HG03139 (cell line): ENCODE data around the gene TBX21.
"Not testable (repeated sequence)": the region's sequence is repeated elsewhere in the genome, so short reads cannot be mapped to it uniquely, and the experiment has no call there.

Experiments used
- ATAC-seq: cut with Tn5 transposase; IDR thresholded peaks from one replicate; pipeline ENCODE4 v1.9.1; 2021; ENCODE audit not compliant: unreplicated experiment

The TBX21 gene

DNA sequence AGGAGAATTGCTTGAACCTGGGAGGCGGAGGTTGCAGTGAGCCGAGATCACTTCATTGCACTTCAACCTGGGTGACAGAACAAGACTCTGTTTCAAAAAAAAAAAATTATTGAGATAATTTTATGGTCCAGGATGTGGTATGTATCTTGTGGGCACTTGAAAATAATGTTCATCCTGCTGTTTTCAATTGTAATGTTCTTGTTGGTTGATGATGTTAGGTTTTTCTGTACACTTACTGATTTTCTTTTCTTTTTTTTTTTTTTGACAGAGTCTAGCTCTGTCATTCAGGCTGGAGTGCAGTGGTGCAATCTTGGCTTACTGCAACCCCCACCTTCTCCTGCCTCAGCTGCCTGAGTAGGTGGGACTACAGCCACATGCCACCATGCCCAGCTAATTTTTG is 29.7 kb downstream of the TBX21 start:
- no peak for ATAC-seq

DNA sequence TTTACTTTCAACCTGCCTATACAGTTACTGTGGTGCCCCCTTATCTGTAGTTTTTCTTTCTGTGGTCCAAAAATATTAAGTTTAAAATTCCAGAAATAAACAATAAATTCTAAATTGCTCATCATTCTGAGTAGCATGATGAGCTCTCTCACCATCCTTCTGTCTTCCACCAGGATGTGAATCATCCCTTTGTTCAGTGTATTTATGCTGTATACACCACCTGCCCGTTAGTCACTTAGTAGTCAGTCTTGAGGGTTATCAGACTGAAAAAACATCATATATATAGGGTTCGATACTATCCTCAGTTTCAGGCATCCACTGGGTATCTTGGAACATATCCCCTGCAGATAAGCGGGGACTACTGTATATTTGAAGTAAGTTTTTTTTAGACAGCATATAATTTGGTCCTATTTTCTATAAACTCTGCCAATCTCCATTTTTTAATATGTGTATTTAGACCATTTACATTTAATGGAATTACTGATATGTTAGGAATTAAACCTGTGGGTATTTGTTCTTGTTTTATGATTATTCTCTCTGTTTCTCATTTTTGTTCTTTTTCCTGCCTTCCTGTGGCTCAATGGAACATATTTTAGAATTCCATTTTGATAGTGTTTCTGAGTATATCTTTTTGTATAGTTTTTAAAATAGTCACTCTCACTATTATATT is 31.0 kb downstream of the TBX21 start:
- no peak for ATAC-seq

DNA sequence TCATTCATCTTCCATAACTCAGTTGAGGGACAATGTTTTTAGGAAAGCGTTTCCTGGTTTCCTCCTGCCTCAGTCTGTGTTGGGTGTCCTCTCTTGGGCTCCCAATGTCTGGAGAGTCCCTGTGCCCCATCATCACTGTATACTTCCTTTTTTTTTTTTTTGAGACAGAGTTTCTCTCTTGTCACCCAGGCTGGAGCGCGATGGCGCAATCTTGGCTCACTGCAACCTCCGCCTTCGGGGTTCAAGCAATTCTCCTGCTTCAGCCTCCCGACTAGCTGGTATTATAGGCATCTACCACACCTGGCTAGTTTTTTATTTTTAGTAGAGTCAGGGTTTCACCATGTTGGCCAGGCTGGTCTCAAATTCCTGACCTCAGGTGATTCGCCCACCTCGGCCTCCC is 40.6 kb downstream of the TBX21 start:
- ATAC-seq: not testable (repeated sequence)

DNA sequence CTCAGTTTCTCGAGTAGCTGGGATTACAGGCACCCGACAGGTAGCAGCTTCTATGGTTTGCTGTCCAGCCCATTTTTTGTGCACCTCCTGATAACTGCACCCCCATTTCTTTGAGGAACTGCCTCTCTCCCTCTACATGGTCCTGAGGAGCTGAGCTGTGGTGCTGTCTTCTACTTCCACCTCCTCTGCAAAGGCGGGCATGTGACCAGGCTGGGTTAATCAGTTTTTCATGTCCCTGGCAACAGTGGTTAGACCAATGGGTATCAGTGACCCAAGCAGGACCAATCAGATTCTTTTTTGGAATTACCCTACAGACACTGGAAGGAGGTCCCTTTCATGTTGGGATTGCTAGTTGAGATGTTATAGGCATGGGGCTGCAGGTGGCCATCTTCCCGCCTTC is 41.3 kb downstream of the TBX21 start:
- no peak for ATAC-seq

DNA sequence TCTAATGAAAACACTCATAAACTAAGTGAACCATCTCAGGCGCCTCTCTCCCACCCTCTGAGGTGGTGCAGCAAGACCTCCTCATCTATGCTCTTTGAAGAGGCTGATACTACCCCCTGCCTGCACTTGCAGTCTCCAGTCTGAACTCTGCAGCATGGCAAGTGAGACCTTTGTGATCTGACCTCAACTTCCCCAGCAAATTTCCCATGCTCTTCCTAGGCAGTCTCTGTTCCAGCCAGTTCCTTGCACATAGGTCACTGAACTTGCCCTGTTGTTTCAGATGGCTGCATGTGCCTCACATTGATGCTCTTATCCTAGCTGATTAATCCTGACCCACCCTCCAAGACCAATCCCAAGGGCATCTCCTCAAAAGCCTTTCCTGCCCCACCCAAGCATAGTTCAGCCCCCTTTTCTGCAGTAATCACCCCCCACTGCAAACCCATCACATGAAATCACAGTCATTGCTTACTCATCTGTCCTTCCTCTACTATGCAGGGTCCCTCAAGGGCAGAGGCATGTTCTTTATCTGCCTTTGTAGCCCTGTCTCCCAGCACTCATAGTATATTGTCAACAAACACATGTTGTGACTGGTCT is 42.0 kb downstream of the TBX21 start:
- ATAC-seq: no peak

DNA sequence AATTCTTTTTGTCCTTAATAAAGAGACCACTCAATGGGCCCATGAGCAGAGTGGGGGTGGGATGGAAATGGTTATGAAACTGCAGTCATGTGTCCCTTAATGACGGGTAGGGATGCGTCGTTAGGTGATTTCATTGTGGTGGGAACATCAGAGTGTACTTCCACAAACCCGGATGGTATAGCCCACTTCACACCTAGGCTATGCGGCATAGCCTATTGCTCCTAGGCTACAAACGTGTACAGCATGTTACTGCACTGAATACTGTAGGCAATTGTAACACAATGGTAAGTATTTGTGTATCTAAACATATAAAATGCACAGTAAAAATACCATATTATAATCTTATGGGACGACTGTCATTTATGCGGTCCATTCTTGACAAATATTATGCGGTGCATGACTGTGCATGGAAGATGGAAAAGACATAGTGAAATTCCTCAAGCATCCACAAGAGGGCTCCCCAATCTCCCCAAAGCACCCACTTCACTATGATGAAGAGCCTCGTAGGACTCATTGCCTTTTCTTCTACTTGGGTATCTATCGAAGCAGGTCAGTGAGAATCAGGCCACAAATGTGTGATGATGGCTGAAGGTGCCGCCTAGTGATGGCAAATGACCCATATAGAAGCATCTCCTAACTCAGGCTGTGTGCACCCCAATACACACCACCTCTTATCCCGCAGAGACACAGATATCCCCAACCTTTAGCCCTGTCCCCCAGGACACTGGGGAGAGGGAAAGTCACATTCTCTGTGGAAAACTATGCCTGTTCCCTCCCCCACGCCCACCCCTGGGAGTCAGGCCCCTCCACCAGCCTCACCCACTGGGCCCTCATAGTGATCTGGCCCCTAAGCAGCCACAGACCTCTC is 43.5 kb downstream of the TBX21 start:
- no peak for ATAC-seq

DNA sequence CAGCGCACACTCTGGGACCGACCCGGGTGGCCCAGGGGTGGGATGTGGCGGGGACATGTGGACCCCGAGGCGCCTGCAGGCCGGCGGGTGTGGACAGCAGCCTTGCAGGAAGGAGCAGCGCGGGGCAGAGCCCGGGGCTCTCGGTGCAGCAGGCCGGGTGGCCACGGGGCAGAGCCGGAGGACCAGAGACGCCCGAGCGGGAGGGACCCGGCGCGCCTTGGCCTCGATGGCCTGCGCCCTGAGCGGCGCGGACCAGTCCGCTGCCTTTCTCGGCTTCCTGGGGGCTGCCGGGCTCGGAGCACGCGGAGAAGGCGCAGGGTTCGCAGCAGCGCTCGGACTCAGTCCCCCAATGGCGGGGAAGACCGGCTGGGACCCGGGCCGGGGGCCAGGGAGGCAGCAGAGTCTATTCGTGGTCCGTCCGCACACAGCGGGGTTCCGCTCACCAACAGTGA is 45.2 kb downstream of the TBX21 start:
- no peak for ATAC-seq

DNA sequence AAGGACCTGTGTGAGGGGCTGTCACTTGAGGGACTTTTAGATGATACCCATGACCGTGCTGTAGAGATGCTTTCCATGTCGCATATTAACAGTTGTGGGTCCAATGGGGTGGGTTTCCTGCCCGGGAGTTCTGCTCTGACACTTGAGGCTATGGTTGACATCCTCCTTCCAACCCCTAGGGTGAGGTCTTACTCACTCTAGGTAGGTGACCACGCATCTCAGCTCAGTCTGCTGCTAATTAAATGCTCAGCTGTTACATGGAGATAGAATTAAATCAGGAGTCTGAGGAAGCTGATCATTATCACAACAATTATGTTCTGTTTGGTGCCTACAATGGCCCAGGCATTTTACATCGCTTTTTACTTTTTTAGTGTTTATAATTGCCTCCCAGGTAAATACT is 48.4 kb downstream of the TBX21 start:
- ATAC-seq: no peak

DNA sequence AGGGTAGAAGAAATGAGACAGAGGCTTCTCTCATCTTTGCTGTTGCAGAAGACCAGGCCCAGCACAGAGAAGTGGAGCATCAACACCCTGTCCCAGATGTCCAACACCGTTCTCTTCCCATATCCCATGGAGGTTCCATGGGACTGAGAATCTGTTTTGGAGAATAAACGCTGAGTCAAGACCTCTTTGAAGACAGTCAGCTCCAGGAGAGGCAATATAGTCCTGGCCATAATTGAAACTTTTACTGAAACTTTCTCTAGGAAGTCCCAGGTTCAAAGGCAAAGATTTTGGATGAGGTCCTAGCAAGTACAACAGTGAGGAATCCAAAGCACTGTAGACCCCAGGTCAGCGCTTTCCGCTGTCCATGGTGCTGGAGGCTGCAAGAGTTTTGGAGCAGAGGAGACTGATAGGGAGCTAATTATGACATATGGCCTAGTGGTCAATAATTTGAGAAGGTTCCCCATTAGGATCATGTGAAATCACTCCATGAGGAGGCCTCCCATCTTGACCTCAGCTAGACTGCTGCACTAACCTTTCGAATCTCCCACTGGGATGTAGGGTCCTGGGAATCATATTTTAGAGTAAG is 52.6 kb downstream of the TBX21 start:
- no peak for ATAC-seq

DNA sequence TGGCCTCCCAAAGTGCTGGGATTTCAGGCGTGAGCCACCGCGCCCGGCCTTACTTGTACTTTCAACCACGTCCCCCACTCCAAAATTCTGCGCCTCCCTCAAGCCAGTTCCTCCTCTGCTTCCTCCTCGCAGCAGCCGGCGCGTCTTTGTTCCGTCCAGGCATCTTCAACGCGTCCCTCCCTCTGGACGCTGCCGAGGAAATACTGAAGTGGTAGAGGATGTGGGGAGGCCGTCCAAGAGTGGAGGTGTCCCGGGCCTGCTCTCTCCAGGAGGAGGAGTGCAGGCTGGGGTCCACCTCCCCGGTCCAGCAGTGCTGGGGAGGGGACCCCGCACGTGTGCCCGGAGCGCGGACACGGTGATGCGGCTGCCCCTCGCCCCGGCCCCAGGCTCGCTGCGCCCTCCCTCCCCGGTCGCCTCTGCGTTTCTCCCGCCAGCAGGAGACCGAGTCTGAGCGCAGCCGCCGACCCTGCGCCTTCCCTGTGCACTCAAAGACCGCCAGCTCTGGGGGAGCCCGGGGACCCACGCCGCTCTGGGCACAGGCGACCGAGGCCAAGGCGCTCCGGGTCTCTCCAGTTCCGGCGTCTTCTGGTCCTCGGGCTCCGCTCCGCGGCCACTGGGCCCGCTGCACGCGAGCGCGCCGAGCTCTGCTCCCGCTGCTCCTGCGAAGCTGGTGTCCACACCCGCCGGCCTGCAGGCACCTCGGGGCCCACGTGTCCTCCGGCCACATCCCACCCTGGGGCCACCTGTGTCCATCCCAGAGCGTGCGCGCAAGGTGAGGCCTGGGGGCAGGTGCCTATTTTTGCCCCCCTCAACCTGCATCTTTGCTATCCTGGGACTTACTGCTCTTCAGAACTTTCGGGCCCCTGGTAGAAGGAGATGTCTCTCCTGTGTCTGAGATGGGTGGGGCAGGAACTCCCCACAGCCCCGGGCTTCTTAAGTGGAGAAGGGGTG is 56.9 kb downstream of the TBX21 start:
- no peak for ATAC-seq

DNA sequence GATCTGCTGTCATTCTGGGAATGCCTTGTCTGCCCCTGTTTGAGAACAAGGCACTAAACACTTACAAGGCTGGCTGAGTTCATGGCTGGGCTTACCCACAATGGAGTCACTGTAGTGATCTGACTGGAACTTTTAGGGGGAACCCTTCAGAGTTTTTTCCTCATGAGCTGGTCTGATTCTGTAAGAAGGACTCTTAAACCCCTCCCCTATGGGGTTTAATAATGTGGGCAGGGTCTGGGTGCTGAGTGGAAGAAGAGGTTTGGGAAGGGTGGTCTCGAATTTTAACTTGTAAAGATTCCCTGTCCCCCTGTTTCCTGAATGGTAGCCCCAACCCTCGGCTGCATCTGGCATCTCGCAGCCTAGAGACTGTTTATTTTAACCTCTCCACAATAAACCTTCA is 58.0 kb downstream of the TBX21 start:
- ATAC-seq: no peak

DNA sequence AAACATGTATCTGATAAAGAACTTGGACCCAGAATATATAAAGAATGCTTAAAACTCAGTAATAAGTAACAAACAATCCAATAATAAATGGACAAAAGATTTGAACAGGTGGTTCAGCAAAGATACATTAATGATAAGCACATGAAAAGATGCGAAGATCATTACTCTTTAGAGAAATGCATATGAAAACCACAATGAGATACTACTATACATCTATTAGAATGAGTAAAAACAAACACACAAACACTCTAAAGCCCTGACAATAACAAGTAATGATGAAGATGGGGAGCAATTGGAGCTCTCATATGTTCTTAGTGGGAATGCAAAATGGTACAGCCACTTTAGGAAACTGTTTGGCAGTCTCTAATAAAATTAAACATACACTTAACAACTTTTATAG is 59.4 kb downstream of the TBX21 start:
- ATAC-seq: no peak

DNA sequence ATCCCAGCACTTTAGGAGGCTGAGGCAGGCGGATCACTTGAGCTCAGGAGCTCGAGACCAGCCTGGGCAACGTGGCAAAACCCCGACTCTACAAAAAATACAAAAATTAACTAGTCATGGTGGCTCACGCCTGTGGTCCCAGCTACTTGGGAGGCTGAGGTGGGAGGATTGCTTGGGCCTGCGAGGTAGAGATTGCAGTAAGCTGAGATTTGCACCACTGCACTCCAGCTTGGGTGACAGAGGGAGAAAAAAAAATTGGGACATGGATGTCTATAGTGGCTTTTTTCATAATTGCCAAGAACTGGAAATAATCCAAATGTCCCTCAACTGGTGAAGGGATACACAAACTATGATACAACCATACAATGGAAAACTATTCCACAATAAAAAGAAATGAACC is 59.9 kb downstream of the TBX21 start:
- ATAC-seq: no peak
